Dedifferentiated amniotic fluid mesenchymal stem cell (primary cell): ENCODE data around the gene PAM16.
A peak's percentile ranks its signal among the peaks of the same experiment; 100 is the strongest.

ENCODE experiments used
- DNase-seq: peaks from one replicate; pipeline ENCODE4 v3.0.0-alpha.2; 2016; ENCODE audit errors: extremely low spot score

The PAM16 gene

DNA sequence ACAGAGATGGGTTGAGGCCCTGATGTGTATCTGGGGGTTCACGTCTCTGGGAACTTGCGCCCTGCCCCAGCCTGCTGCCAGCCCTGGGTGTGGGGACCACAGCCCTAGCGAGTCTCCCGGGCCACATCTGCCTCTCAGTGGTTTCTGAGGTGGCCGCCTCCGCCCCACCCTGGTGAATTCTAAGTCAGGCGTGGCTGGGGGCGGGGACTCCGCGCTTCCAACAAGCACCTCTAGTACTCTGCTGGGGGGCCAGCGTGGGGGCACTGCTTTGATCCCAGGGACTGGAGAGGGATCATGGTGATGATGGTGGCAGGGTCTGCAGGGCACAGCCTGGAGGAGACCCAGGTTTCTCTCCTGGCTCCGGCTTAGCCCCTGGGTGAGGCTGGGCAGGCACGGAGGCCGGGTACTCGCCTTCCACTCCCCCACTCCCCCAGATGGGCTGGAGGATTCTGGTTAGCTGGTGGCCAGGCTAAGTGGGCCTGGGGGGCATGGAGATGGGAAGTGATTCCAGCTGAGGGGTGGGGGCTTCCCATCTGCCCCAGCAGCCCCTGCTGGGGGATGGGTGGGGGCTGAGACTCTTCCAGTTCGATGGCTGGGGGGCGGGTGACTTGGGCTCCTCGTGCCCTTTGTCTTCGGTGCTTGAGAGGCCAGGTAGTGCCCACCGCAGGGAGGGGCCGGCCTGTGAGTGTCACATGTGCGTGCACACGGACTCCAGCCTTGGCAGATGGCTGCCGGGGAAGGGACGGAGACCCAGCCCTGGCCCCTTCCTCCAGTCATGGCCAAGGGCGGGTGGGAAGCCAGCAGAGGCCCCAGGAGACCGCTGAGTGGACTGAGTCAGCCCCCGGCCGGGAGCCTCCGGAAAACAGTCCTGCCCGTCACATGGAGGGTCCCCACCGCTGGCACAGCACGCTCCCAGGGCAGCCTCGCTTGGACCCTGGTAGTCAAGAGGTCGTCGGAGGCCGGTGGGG, 31.4 kb downstream of the PAM16 start:
- no peak for DNase-seq

DNA sequence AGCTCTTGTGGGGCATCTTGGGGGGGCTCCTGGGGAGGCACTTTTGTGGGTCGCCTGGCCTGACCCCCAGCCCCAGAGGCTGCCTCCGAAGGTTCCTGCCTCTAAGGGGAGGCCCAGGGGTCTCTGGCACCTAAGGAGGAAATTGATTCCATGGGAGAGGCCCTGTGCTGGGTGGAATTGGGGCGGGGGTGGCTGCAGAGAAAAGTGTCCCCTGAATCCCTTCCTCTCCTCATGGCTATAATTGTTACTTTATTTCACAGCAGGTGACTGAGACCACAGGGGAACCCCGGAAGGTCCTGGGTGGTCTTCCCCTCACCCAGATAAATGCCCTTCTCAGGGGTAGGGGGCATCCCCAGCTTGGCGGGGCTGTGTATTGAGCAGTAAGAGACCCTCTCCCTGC, 32.2 kb downstream of the PAM16 start:
- no peak for DNase-seq

- peak; percentile 52 for DNase-seq
These were observed 32.6 kb downstream of the PAM16 start for GRCh38 chr16:4318451-4318910.

DNA sequence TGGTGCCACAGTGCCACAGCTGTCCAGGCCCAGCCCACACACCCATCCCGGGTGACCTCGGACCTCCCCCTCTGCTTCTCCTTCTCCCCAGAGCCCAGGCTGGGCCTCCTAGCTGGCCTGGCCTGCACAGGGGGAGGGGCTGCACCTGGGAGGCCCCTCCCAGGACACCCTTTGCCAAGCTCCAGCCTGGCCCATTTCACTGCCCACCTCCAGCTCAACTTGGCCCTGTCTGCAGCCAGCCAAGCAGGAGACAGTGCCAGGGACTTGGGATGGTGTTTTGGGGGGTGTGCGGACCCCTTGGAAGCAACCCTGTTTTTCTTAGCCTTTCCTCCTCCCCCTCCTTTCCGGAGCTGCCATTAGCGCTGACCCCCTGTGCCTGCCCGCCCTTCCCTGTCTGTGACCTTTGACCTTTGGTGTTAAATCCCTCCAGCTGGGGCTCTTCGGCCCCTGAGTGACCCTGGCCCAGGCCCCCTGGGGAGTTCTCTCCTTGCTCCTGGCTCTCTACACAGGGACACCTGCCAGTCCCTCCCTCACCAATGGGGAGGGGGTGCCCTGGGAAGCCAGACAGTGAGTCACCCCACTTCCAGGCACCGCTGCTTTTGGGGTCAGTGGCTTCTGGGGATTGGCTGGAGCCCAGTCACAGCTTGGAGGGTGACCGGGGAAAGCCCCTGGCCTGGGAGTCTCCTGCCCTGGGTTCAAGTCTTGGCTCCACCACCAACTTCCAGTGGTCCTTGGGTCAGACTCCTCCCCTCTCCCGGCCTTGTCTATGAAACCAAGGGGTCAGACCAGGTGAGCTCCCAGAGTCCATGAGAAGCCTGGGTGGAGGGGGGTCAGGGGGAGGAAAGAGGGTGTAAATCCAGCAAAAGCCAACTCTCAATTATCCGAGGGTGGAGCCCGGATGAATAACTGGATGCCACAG, 33.3 kb downstream of the PAM16 start:
- no peak for DNase-seq

- peak; percentile 50 for DNase-seq
These were observed 34.1 kb downstream of the PAM16 start for GRCh38 chr16:4316864-4317531.

DNA sequence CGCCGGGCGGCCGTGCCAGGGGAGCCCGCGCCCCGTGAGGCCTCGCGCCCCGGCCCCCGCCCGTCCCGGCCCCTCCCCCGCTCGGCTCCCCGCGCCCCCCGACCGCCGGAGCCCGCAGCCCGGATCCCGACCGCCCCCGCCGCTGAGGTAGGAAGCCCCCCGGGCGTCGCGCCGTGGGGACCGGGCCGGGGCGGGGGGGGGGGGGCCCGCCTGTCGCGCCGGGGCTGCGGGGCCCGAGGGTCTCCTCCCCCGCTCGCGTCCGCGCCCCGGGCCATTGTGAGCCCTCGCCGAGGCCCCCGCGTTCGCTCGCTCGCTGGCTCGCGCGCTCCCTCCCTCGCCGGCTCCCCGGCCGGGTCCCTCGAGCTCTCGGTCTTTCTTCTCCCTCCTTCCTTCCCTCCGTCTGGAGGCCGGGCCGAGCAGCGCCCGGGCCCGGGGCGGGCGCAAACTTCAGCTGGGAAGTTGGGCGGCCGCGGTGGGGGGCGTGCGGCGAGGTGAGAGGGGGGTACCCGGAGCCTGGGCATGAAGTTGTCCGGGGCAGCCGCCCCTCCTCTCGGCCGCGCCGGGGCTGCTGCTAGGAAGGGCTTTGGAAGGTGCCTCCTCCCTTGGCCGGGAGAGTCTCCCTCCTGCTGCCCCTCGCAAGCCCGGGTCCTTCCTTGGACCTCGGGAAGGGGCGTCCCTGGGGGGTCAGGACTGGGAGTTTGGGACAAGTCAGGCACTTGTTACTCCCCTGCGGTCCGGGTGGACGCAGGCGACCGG, 34.8 kb downstream of the PAM16 start:
- DNase-seq = no peak

GRCh38 chr16:4315186-4316107, 35.7 kb downstream of the PAM16 start, which contains the start of gene GLIS2:
GLIS2 (plus strand) TSS chr16:4316067; CDS start chr16:4332281, 16,214 bp downstream.
- peak; percentile 62 for DNase-seq

- DNase-seq = no peak
These were observed 36.5 kb downstream of the PAM16 start for GRCh38 chr16:4314532-4315185.

DNA sequence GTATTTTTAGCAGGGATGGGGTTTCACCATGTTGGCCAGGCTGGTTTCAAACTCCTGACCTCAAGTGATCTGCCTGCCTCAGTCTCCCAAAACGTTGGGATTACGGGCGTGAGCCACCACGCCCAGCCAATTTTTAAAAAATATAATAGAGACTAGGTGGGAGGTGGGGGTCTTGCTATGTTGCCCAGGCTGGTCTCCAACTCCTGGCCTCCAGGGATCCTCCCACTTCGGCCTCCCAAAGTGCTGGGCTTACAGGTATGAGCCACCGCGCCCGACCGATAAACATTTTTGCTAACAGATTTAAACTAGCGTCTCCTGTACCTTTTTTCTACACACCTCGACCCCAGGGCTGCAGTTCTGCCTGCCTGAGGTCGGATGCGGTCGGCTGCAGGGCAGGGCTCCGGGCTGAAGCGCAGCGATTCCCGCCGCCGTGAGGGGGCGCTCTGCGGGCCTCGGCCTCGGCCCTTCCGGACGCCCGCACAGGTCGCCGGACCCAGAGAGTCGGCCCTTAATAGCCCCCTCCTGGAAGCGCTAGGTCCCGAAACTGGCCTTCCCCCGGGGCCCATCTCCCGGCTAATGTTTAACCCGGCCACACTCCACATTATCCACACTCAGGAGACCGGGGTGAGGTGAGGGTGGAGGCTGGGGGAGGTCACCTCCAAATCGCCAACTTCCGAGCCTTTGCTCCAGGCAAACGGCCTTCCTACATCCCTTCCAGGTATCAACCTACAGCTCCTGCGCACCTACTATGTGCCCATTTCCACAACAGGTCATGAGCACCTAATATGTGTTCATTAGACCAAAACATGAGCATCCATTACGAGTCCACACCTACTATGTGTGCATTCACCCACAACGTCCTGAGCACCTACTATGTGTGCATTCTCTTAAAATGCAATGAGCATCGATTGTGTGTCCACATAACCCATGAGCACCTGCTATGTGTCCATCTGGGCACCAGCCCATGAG, 37.3 kb downstream of the PAM16 start:
- no peak for DNase-seq

- DNase-seq = peak; percentile 72
These were observed 41.3 kb downstream of the PAM16 start for GRCh38 chr16:4309833-4310266.

GRCh38 chr16:4309102-4309832, 41.9 kb downstream of the PAM16 start:
- DNase-seq = no peak

DNA sequence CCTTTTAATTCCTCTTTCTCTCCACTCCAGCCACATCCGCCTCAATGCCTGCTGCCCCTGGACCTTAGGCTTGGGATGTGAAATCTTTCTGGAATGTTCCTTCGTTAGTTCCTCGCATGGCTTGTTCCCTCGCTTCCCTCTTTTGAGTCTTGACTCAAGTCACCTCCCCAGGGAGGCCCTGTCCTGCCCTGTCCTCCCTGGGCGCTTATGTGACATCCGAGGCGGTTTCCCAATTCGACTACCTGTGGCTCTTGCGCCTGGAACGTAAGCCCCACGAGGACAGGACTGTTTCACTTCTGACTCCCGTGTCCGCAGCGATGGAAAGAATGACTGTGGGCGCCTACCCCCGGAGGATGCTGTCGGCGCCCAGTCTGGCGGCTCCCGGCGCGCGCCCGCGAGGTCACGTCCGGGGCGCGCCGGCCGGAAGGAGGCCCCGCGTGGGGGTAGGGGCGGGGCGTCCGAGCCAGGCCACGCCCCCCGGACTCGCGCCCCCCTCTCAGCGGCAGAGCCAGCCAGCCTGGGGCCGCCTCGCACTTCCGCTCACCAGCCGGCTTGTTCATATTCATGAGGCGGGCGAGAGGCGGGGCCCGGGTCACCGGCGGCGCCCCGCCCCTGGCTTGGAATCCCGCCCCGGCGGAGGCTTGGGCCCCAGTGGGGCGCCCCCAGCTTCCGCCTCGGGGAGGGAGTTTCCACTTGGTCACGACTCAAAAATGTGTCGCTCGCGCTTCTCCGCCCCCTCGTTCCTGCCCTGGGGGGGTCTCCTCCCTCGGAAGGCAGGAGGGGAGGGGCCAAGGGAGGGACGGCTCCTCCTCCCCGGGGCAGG, 43.7 kb downstream of the PAM16 start:
- peak; percentile 90 for DNase-seq

- no peak for DNase-seq
These were observed 44.5 kb downstream of the PAM16 start for GRCh38 chr16:4306470-4307214.

GRCh38 chr16:4303973-4304372, 47.1 kb downstream of the PAM16 start:
- DNase-seq = no peak

GRCh38 chr16:4301968-4302367, 49.2 kb downstream of the PAM16 start:
- DNase-seq = no peak

DNA sequence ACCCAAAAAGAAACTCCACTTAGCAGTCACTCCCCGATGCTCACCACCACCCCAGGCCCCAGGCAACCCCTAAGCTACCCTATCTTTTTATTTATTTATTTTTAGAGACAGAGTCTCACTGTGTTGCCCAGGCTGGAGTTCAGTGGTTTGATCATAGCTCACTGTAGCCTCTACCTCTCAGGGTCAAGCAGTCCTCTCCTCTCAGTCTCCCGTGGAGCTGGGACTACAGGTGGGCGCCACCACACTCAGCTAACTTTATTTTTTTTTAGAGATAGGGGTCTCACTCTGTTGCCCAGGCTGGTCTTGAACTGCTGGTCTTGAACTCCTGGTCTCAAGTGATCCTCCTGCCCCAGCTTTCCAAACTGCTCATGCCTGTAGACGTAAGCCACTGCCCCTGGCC, 49.9 kb downstream of the PAM16 start:
- DNase-seq = no peak
